HAP-1 (cell line): ENCODE measurements around the gene LRP5.

ENCODE experiments used
- DNase-seq, 2 experiments: peaks; one replicate each; pipeline ENCODE4 v3.0.0-alpha.2; 2016 to 2020; ENCODE audit warnings: low spot score in 2 of 2
- H3K27me3 ChIP-seq: fragments of 250-450 bp; sonication (Bioruptor Pico); 2 replicates; pipeline ENCODE4 v1.5.1; 2020; ENCODE audit warnings: low read depth, mild to moderate bottlenecking, moderate library complexity
- H3K36me3 ChIP-seq: fragments of 250-450 bp; sonication (Bioruptor Pico); replicated peaks from 2 replicates; pipeline ENCODE4 v1.5.1; 2020; ENCODE audit warnings: mild to moderate bottlenecking
- H3K4me1 ChIP-seq: fragments of 250-450 bp; sonication (Bioruptor Pico); 2 replicates; pipeline ENCODE4 v1.5.1; 2020; ENCODE audit warnings: mild to moderate bottlenecking
- H3K4me3 ChIP-seq: fragments of 250-450 bp; sonication (Bioruptor Pico); 2 replicates; pipeline ENCODE4 v1.5.1; 2020; ENCODE audit warnings: mild to moderate bottlenecking, moderate library complexity
- H3K9me3 ChIP-seq: fragments of 250-450 bp; sonication (Bioruptor Pico); 2 replicates; pipeline ENCODE4 v1.5.1; 2020; ENCODE audit warnings: mild to moderate bottlenecking, moderate library complexity
- in situ Hi-C: fragments of 300-500 bp; cut with MboI; formaldehyde crosslinking; loops from 3 replicates; pipeline ENCODE4 v1.14.3; 2020; ENCODE audit warnings: low sequenced_read_pairs, inconsistent platforms, mixed read lengths

The LRP5 gene

DNA sequence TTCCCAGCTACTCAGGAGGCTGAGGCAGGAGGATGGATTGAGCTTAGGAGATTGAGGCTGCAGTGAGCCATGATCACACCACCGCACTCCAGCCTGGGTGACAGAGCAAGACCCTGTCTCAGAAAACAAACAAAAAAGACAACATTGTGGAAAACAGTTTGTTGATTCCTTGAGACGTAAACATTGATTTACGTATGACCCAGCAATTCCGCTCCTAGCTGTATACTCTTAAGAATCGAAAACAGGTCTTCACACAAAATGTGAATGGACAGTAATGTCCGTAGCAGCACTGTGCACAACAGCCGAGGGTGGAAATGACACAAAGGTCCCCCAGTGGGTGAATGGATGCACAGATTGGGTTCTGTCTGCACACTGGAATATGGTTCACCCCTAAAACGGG lies 49.3 kb downstream of the LRP5 start:
- DNase-seq = no peak
- Histone ChIP-seq H3K27me3 (no peaks in the 10 kb centered on the region), H3K36me3 (peaks cover 16% of the 10 kb centered on the region), H3K4me3 (no peak overlapping the region), H3K9me3 (no peaks in the 10 kb centered on the region), H3K4me1 (no peaks in the 10 kb centered on the region)
- in situ Hi-C loops = no loop called here

DNA sequence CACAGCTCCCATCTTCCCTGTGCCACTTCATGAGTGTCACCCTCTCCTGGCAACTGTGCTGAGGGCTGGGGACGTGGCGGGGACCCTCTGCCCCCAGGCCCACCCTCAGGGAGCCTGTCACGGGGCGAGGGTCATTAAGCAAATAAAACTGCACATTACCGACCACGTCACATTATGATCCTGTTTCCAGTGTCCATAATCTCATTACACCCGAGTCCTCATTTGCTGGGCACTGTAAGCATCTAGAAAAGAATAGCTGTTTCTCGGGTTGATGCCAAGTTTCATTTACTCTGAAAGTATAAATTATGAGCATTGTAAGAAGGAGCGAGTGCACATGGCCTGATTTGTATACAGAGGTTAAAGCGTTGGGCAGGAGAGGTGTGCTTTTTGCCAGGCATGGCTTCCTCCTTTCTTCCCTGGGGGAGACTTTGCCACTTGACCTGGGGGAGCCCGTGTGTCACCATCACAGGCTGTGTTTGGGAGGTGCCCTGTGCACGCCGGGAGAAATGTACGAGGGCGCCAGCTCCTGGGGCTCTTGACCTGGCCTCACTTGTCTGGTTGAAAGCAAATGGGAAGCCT lies 50.5 kb downstream of the LRP5 start:
- Histone ChIP-seq H3K4me1 (no peaks in the 10 kb centered on the region), H3K9me3 (no peaks in the 10 kb centered on the region), H3K27me3 (no peaks in the 10 kb centered on the region), H3K4me3 (no peak overlapping the region), H3K36me3 (peaks cover 14% of the 10 kb centered on the region)
- no peak for DNase-seq
- in situ Hi-C loops = no loop called here

DNA sequence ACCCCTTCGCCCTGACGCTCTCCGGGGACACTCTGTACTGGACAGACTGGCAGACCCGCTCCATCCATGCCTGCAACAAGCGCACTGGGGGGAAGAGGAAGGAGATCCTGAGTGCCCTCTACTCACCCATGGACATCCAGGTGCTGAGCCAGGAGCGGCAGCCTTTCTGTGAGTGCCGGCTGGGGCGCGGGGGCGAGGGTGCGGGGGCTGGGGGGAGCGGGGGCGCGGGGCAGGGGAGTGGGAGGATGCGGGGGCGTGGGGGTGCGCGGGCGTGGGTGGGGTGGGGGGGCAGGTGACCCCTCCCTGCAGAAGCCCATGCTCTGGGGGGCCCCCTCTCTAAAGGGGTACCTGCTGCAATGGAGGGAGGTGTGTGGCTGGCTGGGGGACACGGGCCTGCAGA lies 51.4 kb downstream of the LRP5 start:
- DNase-seq = no peak
- no peaks in the 10 kb centered on the region for H3K9me3 ChIP-seq
- H3K4me3 ChIP-seq = no peak overlapping the region
- no peaks in the 10 kb centered on the region for H3K27me3 ChIP-seq
- H3K4me1 ChIP-seq = no peaks in the 10 kb centered on the region
- peaks cover 7% of the 10 kb centered on the region for H3K36me3 ChIP-seq
- in situ Hi-C loops = no loop called here

DNA sequence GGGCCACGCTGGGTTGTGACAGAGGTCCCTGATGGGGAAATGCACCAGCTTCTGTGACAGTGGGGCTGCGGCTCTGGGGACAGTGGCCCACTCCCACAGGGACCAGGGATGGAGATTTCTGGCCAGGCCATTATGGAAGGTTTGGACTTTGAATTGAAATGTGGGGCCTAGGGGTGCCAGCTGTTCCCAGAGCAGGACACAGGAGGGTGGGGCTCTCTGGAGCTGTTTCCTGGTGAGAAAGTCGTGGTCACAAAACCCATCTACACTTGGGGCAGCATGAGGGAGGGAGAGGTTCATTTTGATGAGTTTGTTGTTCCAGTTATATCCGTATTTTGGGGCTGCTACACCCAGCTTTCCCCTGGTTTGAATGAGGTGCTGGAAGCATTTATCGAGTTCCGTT lies 52.2 kb downstream of the LRP5 start:
- Histone ChIP-seq H3K27me3 (no peaks in the 10 kb centered on the region), H3K36me3 (peaks cover 5% of the 10 kb centered on the region), H3K4me3 (no peak overlapping the region), H3K9me3 (no peaks in the 10 kb centered on the region), H3K4me1 (no peaks in the 10 kb centered on the region)
- in situ Hi-C loops = no loop called here
- DNase-seq = no peak

DNA sequence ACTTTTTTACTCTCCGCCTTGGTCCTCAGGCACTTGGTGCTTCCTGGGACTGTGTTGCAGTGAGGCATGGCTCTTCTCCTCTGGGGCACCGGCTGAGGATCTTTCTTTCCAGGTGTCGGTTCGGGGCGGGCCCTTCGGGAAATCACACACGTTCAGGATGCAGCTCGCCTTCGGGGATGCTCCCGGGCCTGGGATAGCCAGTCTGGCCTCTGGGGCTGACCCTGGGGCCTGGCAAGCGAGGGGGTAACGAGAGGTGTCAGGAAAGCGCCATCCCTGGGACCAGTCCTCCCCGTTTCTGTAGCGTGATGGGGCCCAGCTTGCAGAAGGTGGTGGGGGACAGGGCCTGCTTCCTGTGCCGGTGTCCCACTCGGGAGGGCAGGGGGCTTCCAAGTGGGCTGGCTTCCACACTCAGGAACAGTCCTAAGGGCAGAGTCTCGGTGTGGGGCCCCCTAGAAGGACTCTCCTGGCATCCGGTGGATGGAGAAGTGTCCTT lies 53.6 kb downstream of the LRP5 start:
- Histone ChIP-seq H3K27me3 (no peaks in the 10 kb centered on the region), H3K9me3 (no peaks in the 10 kb centered on the region), H3K36me3 (peaks cover 5% of the 10 kb centered on the region), H3K4me3 (no peak overlapping the region), H3K4me1 (no peaks in the 10 kb centered on the region)
- in situ Hi-C loops = no loop called here
- DNase-seq = no peak

DNA sequence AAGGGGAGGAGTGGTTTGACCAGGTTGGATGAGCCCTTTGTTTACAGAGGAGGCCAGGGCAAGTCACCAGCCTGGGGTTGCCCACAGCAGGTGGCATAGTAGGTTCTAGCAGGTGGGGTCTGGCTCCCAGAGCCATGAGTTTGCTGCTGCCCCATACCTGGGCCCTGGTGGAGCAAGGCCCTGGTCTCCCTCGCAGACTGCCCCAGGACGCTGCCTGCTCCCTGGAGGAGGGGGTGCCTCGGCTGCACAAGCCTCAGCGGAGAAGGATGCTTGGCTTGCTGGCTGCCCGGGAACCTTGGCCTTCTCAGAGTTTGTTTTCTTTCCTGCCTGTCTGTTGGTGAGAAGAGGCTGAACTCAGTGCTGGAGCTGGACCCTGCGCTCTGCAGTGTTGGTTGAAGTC lies 54.9 kb downstream of the LRP5 start:
- H3K27me3 ChIP-seq = no peaks in the 10 kb centered on the region
- no peaks in the 10 kb centered on the region for H3K9me3 ChIP-seq
- H3K4me1 ChIP-seq = no peaks in the 10 kb centered on the region
- H3K4me3 ChIP-seq = no peak overlapping the region
- H3K36me3 ChIP-seq = peaks cover 5% of the 10 kb centered on the region
- DNase-seq = no peak
- in situ Hi-C loops = no loop called here

DNA sequence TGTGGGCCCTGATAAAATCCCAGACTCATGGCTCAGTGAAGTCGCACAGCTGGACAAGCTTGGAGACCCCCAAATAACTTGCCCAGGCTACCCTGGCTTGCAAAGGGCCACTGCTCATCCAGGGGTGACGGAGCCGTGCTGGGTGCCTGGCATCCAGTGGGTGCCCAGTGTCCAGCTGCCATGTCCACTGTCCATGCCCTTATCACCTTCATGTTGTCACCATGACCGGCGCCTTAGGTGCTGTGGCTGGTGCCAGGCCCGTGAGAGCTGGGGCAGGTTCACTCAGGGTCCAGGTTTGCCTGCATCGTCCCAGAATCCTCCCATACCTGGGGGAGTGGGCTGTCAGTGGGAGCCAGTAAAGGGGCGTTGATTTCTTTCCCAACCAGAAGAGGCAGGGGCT lies 57.4 kb downstream of the LRP5 start:
- H3K4me1 ChIP-seq = no peaks in the 10 kb centered on the region
- in situ Hi-C loops = no loop called here
- no peak overlapping the region for H3K4me3 ChIP-seq
- peaks cover 5% of the 10 kb centered on the region for H3K36me3 ChIP-seq
- no peak for DNase-seq
- H3K9me3 ChIP-seq = no peaks in the 10 kb centered on the region
- no peaks in the 10 kb centered on the region for H3K27me3 ChIP-seq

DNA sequence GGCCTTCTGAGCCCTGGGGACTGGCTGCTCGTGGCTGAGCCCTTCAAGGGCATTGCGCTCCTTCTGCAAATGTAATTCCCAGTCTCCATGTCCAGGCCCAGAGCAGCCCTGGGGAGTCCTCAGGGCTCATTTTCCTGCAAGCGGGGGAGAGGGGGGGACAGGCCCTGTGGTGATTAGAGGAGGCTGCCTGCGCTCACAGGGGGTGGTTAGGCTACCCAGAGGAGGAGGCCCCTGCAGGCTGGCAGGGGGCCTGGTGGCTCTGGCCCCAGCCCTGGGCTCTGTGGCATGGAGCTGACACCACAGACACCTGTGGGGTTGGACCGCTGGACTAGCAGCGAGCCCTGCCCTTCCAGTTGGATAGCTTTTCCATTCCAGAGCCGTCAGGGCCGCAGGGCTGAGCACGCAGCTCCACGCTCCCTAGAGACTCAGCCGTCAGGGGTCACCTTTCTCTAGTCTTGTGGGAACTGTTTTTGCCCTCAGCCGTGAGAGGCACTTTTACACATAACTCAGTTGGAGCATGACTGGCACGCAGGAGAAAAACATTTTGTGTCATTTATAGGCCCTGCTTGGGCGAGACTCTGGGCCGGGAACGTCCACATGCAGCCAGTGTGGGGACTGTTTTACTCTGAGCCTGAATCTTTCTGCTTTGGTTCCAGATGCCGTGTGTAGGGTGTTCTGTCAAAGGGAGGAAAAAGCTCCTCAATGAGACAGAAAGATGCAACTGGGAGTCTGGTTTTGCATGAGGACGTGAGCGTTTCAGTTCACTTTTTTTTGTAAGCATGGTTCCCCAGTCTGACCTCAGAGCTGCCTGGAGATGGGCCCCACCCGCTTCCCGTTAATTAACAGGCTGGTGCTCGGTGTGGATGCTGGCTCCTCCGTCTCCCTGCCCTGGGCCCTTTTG lies 58.1 kb downstream of the LRP5 start:
- in situ Hi-C loops = no loop called here
- Histone ChIP-seq H3K4me3 (no peak overlapping the region), H3K9me3 (no peaks in the 10 kb centered on the region), H3K4me1 (no peaks in the 10 kb centered on the region), H3K27me3 (no peaks in the 10 kb centered on the region), H3K36me3 (peaks cover 5% of the 10 kb centered on the region)
- DNase-seq = no peak

DNA sequence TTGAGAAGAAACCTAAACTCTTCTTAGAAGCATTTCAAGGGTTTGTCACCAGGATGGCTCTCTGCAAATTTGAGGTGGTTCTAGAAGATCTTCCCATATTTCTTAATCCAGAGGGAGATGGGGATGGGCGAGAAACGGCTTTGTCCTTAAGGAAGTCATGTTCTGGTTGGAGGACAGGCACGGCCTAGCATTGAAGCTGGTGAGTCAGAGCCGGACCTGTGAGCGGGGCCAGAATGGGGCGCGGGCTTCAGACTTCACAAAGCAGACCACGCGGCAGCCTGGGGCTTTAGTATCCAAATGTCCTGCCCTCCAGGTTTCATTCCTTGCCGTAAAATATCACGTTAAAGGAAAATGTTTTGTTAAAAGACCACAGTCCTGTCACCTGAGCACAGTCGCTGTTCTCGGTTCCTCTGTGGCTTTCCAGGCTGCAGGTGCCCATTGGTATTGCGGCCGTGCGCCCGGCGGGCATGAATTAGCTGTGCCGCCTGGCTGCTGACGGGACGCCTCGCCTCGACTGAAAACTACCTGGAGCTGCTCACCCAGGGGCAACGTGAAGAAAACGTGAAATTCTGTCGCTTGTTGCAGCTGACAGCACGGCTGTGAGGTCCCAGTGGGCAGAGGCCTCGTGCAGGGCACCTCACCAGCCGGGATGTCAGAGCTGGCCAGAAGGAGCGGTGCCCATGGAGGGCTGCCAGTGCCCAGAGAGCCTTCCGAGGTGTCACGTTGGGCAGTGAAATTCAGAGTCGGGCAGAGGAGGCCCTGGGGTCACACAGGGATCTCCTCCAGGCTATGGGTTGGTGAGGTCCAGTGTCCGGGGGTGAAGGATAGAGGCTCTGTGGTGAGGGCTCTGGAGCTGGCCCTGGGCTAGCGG lies 59.0 kb downstream of the LRP5 start:
- Histone ChIP-seq H3K4me3 (no peak overlapping the region), H3K9me3 (no peaks in the 10 kb centered on the region), H3K36me3 (peaks cover 5% of the 10 kb centered on the region; the same call in 1 of the 2 replicates), H3K27me3 (no peaks in the 10 kb centered on the region), H3K4me1 (no peaks in the 10 kb centered on the region)
- in situ Hi-C loops = no loop called here
- DNase-seq = no peak

DNA sequence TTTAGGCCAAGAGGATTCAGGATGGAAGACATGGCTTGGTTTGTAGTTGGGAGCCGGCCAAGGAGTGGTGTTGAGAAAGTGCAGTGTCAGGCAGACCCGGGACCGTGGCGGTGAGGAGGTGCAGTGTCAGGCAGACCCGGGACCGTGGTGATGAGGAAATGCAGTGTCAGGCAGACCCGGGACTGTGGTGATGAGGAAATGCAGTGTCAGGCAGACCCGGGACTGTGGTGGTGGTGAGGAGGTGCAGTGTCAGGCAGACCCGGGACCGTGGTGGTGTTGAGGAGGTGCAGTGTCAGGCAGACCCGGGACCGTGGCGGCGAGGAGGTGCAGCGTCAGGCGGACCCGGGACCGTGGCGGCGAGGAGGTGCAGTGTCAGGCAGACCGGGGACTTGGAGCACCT lies 59.7 kb downstream of the LRP5 start:
- Histone ChIP-seq H3K9me3 (no peaks in the 10 kb centered on the region), H3K36me3 (peaks cover 5% of the 10 kb centered on the region; the same call in 1 of the 2 replicates), H3K4me3 (no peak overlapping the region), H3K27me3 (no peaks in the 10 kb centered on the region), H3K4me1 (no peaks in the 10 kb centered on the region)
- in situ Hi-C loops = no loop called here
- no peak for DNase-seq

DNA sequence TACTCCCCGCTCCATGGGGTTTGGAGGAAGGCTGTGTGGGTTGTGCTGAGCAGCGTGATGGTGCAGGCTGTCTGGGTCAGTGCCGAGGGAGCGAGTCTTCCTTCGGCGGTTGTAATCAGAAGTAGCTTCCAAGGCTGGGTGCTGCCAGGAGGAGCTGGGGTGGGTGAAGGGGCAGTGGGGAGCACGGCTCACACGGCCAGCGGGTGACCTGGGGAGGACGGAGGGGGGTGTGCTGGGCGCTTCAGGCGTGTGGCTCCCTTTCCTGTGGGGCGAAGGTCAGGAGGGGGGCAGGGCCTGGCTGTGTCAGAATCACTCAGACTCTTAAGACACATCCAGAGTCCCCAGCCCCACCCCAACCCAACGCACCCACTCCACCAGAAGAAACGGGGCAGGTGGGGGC lies 60.2 kb downstream of the LRP5 start:
- Histone ChIP-seq H3K9me3 (no peaks in the 10 kb centered on the region), H3K4me1 (no peaks in the 10 kb centered on the region), H3K27me3 (no peaks in the 10 kb centered on the region), H3K36me3 (peaks cover 3% of the 10 kb centered on the region; the same call in 1 of the 2 replicates), H3K4me3 (no peak overlapping the region)
- in situ Hi-C loops = no loop called here
- DNase-seq = no peak

DNA sequence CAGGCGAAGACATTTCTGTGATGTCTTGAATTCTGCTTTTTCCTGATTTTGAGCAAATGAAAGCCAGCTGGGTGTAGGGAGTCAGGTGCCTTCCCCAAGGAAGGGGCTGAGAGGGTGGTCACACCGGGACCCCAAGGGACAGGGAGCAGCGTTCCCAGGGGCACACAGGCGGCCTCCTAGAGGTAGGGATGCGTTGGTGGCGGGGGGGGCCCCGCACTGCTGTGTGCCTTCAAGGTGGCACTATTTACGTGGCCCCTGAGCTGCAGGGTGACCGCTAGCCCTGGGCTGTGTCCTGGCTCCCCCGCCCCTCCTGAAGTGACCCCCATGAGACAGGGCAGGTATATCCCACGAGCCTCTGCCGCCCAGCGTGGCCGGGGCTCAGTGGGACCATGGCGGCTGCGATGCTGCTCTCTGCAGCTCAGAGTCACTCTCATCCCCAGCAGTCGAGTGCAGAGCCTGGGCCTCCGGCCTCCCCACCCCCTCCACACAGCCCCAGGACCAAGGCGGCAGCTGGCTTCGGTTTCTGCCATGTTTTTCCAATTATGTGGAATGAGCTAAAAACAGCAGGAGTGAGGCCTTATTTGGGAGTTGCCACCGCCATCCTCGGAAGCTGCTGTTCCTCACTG lies 60.9 kb downstream of the LRP5 start:
- no peak overlapping the region for H3K4me3 ChIP-seq
- no peaks in the 10 kb centered on the region for H3K4me1 ChIP-seq
- no peaks in the 10 kb centered on the region for H3K9me3 ChIP-seq
- peaks cover under 1% of the 10 kb centered on the region; the same call in 1 of the 2 replicates for H3K36me3 ChIP-seq
- no peak for DNase-seq
- no peaks in the 10 kb centered on the region for H3K27me3 ChIP-seq
- in situ Hi-C loops = no loop called here

DNA sequence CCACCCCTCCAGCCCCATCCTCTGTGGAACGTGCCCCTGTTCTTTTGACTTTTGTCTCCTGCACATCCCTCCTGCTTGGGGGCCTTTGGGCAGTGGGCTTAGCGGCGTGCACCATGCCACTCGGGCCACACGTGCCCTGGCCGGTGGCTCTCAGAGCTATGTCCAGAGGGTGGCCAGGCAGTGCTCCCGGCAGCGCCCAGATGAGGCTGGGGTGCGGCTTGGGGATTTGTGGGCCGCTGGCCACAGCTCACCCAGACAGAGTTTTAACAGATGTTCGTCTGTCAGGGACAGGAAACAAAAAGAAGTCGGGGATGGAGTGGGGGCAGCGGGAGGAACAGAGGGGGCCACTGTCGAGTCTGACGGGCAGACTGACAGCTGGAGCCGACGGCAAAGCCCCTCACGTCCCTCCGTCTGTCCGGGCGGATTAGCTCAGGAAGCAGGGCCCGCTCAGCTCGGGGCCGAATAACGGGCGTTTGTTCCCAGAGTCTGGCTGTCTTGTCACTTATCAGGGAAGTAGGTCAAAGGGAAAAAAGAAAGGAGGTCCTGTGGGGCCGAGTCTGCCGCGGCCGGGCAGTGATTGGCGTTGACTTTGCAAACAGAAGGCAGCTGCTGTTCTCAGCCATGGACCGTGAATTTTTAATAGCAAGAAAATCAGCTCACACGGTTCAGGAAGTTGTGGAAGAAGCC lies 61.6 kb downstream of the LRP5 start:
- H3K27me3 ChIP-seq = no peaks in the 10 kb centered on the region
- H3K9me3 ChIP-seq = no peaks in the 10 kb centered on the region
- H3K36me3 ChIP-seq = no peaks in the 10 kb centered on the region
- in situ Hi-C loops = no loop called here
- no peaks in the 10 kb centered on the region for H3K4me1 ChIP-seq
- H3K4me3 ChIP-seq = no peak overlapping the region
- DNase-seq = no peak
